ENCODE results near the gene NHLRC2.

The NHLRC2 gene

DNA sequence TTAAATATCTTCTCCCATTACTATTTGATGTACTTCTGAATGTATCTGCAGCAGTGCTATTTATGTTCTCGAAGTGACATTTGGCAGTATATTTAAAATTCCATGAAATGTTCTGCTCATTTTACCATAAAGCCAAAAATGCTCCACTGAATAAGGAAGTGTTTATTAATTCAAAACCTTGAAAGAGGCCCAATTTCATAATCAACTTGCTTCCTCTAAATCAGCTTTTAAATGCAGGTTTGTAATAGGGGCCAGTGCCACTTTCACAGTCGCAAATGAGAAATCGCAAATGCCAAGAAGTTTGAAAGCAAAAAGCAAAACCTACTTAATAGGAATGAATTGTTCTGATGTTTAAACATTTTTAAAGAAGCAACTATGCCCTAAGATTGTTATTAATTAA lies 11.4 kb downstream of the NHLRC2 start:
- no peak for DNase-seq

DNA sequence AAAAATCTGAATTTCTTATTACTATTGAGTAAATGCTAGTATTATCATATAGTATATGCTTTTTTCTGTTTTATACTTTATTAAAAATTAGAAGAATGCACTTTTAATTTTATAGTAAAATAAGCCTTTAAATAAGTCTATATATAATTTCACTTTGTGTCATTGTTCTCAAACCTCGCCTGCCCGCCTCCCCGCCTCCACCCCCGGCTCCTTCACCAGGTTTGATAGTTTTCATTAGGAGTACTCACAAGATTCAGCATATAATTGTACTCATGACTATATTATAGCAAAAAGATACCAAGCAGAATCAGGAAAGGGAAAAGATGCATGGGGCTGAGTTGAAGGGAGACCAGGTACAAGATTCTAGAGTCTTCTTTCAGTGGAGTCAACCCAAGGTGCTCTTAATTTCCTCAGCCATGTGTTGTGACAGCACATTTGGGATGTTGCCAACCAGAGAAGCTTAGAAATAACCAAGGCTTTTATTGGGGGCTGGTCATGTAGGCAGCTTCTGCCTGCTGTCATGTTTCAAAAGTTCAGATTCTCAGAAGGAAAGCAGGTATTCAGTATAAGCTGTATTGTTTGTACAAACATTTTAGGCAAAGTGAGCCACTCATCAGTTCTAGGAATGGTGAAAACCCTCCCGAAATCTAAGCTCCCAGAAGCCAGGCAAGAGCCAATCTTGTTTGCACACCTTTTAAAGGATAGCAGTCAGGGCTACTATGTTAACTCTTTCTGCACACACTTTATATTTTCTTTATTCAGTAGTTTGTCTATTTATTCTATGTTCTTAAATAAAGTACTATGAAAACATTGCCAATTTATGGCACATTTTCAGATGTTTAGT lies 12.3 kb downstream of the NHLRC2 start:
- DNase-seq: no peak

GRCh38 chr10:113867904-113868303 lies 13.4 kb downstream of the NHLRC2 start:
- DNase-seq: no peak

GRCh38 chr10:113869789-113870188 lies 15.3 kb downstream of the NHLRC2 start:
- DNase-seq: no peak

DNA sequence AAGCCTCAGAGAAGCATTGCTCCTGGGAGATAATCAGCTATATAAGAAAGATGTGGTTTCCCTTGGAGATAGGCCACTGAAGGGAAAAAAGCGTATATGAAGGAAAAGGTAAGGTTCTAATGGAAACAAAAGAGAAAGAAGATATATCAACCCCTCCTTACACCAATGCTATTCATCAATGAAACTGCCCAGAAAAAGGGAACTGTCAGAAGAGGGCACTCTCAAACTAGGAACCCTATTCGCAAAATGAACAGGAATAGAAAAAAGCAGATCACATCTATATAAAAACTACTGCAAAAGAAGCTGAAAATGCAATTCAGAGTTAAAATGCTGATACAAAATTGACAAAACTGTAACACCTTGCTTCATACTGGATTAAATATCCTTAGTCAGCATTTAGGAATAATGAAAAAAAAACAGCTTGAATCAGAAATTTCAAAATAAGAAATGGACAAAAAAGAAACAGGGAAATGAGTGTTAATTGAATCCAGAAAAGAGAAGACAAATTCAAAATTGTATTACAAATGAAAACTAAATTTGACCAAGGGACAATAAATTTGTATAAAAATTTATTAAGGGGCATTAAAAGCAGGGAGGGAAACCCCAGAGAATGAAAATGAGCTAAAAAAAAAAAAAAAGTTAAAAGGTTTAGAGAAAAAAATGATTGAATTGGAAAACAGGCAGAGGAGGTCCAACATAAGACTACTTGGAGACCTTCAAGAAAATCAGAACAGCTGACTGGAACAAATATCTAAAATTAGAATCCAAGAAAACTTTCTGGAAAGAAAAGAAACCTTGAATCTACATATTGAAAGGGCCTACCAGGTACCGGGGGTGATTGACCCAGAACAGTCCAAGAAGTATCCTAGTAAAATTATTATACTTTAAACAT lies 17.9 kb downstream of the NHLRC2 start:
- no peak for DNase-seq

GRCh38 chr10:113875212-113875611 lies 20.8 kb downstream of the NHLRC2 start:
- DNase-seq: no peak

- no peak for DNase-seq
Observed at GRCh38 chr10:113876461-113876860, 22.0 kb downstream of the NHLRC2 start.

GRCh38 chr10:113879691-113880090 lies 25.2 kb downstream of the NHLRC2 start:
- no peak for DNase-seq

GRCh38 chr10:113880236-113880635 lies 25.8 kb downstream of the NHLRC2 start:
- peak in 1 of 2 experiments; percentile 41 for DNase-seq

- no peak for DNase-seq
Observed at GRCh38 chr10:113882240-113882639, 27.8 kb downstream of the NHLRC2 start.

- DNase-seq: no peak
Observed at GRCh38 chr10:113889911-113890310, 35.5 kb downstream of the NHLRC2 start.

GRCh38 chr10:113890769-113891168 lies 36.3 kb downstream of the NHLRC2 start:
- no peak for DNase-seq

DNA sequence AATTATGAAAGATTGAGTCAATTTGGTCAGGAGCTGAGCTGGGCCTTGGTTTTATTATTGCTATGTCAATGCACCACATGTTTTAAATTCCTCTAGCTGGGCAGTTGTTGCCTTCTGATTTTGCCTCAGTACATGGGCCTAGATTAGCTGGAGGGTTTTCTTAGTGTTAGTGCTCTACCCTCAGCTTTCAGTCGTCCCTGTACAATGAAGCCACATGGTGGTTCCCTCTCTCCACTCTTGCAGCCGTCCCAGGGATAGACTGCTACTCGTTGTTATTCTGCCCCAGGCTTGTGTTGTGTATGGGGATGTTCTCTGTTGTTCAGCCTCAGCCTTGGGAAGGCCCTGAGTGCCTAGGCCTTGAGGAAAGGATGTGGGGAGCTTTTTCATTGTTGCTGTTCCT lies 37.0 kb downstream of the NHLRC2 start:
- DNase-seq: no peak

DNA sequence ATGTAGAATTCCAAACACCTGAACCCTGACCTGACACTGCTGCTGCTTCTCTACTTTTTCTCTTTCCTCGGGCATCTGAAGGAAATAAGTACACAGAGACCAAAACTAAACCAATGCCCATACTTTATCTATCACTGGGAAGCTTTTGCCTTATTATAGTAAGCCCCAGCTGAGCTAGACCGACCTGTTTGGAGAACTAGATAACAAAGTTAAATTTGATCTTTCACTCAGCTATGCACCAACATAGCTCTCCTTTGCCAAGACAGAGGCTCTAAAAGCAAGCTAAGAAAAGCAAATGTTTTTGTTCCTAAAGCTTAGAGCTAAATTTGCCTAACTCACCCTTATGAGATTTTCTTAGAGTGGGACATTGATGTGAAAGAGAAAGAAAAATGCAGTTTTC lies 39.1 kb downstream of the NHLRC2 start:
- DNase-seq: no peak

DNA sequence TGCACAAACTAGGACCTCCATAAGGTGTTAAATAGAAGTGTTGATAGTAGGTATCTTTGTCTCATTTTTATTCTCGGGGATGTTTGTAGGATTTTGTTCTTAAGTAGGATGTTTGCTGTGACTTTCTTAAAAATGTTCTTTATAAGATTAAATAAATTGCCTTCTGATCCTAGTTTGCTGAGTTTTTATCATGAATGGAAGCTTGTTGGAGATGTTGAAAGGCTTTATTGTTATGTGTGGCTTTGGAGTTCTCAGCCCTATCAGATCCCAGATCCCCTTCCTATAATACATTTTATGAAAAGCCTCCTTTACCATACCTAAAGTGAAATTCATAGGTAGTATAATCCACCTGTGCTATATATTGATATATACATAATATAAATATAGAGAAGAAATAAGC lies 40.1 kb downstream of the NHLRC2 start:
- DNase-seq: no peak

DNA sequence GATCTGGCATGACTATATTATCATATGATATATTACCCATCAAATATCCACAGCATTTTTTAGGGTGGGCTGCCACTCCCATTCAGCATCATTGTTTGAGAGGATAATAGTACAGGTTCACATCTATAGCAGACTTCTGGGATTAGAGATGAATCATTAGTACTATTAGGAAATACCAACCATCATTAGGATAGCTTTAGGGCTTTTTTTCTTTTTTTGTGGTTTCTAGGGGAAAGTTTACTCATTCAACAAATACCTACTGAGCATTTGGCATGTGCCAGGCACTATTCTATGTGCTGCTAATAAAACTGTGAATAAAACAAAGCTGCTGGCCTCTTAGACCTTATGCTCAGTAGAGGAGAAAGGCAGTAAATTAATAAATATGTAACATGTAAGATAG lies 40.6 kb downstream of the NHLRC2 start:
- DNase-seq: no peak

DNA sequence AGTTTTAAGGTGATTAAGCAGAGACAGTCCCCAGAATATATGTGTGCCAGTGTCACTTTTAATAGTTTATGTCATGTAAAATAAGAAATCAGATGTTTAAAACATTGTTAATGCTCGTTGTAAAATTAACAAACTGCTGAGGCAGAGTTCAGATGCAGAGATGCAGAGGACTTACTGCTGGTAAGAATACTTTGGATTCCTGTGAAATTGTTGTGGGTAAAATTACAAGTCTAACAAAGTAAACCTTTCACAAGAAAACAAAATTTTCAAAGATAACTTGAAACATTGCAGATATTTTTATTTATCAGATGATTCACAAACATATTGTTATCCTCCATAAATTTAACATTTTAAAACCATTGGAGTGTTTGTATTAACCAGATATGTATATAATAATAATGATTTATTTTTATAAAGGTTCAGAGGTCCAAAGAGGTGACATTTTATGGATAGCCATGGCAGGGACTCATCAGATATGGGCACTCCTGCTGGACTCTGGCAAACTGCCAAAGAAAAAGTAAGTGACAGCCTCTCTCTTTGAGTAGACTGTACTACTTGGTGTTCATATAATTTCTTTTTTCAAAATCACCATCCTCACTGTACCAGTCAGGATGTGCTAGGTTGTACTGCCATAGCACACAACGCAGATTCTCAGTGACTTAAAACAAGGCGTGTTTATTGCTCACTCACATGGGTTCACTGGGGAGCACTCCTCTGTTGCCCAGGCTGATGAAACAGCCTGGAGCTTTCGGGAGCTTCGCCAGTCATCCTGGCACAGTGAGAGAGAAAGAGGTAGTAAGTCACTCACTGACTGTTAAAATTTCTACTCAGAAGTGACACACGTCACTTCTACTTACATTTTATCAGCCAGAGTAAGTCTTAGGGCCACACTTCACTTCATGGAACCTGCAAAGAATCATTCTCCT lies 43.5 kb downstream of the NHLRC2 start:
- DNase-seq: no peak

- DNase-seq: no peak
Observed at GRCh38 chr10:113899952-113900598, 45.6 kb downstream of the NHLRC2 start.

DNA sequence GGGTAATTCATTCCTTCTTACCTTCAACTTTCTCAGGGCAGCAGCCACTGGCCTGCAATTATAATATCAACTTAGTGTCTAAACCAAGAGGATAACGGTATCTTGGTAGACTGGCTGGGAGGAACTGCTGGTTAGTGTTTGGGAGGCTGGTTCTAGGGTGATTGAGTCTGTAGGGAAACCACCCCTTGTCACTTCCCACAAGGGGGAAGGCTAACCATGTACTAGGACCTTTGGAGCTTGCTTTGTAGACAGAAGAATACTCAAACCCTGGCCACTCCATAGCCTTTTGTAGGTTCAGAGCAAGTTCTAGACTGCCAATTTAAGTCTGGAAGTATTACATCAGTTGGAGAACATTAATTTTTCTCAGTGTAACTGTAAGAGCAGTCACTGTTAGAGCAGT lies 51.3 kb downstream of the NHLRC2 start:
- DNase-seq: no peak

DNA sequence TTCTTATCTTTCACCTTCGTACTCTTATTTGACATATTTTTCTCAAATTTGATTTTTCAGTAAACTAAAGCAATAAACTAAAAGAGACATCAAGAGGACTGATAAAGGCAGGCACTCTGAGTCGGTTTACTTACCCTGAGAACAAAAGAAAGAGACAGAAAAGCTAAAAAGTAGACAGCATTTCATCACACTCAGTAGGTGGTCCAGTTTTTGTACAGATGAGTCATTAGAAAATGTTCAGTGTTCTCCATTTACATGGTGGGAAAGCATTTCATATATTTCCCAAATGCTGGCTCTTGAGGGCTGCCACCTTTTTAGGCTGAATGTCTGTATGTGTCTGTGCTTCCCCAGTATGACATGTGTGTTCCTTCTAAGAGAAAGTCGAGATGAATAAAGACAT lies 52.7 kb downstream of the NHLRC2 start:
- DNase-seq: no peak

DNA sequence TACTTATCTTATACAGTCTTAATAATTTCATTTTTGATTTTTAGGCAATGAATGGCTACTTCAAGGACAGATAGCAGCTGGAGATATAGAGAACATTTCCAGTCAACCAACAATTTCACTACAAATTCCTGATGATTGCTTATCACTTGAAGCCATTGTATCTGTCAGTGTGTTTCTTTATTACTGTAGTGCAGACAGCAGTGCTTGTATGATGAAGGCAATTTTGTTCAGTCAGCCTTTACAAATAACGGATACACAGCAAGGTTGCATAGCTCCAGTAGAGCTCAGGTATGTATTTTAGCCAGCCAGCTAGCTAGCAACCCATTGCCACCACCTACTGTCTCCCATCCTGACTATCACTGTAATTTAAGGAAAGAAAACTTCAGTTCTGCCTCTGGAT lies 53.8 kb downstream of the NHLRC2 start:
- no peak for DNase-seq

GRCh38 chr10:113911113-113911512 lies 56.7 kb downstream of the NHLRC2 start:
- no peak for DNase-seq

All from SW 1271 (cell line).